Activated CD8-positive, alpha-beta memory T cell treated with anti-CD3 and anti-CD28 coated beads, Interleukin-2, amount 50 U/mL, for 1 hour (primary cell): ENCODE results near the gene COX15.
"Not testable (repeated sequence)": the region's sequence is repeated elsewhere in the genome, so short reads cannot be mapped to it uniquely, and the experiment has no call there.

Experiments
- DNase-seq: peaks from one replicate; pipeline ENCODE4 v3.0.0-alpha.2; 2020; ENCODE audit errors: extremely low read depth

The COX15 gene

GRCh38 chr10:99732033-99732842, at the start of gene COX15, which contains the start of gene CUTC:
Gene COX15, minus strand, starts transcription at chr10:99732127. Its CDS starts 78 bp downstream, at chr10:99732049.
Gene CUTC, plus strand, starts transcription at chr10:99732234. Its CDS starts 115 bp downstream, at chr10:99732349.
- peak; percentile 83 for DNase-seq

DNA sequence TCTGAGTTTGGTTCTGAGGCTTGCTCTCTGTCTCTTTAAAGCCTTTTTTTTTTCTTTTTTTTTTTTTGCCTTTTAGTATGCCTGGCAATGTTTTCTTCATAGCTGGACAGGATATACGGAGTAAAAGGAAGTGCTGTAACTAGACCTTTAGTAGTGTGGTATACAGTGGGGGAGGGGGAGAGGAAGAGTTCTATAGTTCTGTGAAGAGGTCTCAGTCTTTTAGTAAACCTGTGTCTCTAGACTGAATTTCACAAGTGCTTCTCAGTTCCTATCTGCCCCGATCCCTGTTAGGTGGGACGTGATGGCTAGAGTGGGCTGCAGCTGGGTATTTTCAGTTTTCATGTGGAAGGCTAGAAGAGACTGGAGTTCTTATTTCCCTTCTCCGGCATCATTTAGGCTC, 47.4 kb upstream of the COX15 start:
- no peak for DNase-seq

- no peak for DNase-seq
These were observed 46.2 kb upstream of the COX15 start for GRCh38 chr10:99777918-99778714.

DNA sequence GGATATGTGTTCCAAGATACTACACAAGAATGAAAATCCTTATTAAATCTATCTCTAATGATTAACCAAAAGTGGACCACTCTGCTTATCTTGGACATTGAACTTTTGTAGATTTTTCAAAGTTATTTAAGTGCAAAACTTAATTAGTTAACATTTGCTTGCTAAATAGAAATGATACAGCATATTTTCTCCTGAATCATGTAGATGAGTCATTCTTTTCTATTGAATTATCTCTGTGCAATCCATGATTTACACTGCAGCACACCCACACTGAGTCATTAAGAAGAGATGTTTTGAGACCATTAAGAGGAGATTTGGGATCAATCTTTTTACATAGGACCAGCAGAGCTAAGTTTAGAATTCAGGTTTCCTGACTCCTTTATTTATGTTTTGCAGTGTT, 43.9 kb upstream of the COX15 start:
- no peak for DNase-seq

DNA sequence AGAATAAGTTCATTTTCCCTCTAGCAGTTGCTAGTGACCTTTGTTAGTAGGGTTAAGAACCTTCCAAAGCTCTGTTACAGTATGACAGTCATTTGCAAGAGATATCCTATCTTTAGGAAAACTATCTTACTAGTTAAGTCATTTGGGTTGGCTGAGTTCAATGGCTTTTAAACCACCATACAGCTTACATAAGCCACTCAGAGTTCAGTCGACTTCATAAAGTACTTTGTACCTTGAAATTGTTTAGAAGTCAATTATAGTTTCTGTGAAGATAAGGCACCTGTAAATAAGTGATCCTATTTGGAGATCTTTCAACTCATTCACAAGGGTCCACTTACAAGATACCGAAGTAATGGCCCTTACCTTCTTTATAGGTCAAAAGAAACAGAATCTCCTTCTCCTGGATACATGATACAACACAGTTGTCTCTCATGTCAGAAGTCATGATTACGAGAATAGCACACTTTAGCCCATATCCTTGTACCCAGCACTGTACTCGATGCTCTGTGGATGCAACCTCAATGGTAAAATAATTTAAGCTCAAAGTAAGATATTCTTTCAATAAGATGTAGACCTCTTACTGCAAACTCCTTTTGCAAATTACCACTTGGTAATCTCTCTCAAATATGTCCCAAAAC, 38.6 kb upstream of the COX15 start:
- no peak for DNase-seq

GRCh38 chr10:99769706-99770105, 37.8 kb upstream of the COX15 start:
- DNase-seq = no peak

DNA sequence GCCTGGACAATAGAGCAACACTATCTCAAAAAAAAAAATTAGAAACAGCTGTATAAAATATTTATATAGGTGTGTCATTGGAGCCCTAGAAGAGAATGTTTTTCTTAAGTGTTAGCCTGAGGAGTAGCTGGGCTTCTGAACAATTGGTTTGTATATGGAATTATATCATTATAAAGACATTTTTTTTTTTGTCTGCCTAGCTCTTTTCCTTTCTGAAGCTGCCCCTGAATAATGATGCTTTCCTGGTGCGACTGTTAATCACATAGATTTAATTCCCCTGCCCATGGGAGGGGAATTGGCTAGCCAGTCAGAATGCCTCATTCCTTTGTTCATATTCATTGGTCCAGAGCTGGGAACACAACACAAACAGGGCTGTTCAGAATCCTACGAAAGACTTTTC, 36.6 kb upstream of the COX15 start:
- no peak for DNase-seq

- no peak for DNase-seq
These were observed 36.0 kb upstream of the COX15 start for GRCh38 chr10:99767901-99768300.

GRCh38 chr10:99766302-99766681, 34.4 kb upstream of the COX15 start:
- no peak for DNase-seq

GRCh38 chr10:99765672-99766301, 33.9 kb upstream of the COX15 start:
- DNase-seq = no peak

DNA sequence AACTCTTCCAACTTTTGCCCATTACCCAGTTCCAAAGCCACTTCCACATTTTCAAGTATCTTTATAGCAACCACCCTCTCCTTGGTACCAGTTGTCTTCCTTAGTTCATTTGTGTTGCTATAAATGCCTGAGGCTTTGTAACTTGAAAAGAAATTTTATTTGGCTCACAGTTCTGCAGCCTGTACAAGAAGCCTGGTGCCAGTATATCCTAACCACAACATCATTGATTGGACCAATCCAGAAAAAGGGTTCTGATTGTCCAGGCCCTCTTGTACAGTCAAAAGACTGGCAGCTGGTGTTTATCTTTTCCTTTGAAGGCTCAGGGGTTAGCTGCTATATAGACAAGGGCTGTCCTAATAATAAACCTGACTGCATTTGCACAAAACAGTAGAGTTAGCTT, 29.4 kb upstream of the COX15 start:
- no peak for DNase-seq

- no peak for DNase-seq
These were observed 28.4 kb upstream of the COX15 start for GRCh38 chr10:99760321-99760720.

- no peak for DNase-seq
These were observed 26.4 kb upstream of the COX15 start for GRCh38 chr10:99758211-99758891.

DNA sequence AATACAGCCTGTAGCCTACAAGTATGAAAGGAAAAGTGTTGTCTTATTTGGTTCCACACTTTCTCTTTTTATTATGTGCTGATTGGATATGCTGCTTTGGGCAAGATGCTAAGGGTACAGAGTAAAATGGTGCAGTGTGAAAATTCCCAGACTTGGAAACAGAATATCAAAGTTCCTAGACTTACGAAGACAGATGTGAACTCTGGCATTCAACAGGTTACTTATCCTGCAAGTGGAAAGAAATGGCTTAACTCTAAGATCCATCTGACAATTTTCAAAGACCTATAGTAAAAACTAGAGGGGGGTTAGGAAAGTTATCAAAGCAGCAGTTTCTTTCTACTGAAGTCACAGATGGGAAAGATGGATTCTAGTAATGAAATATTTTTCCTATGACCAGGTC, 24.2 kb upstream of the COX15 start:
- no peak for DNase-seq

GRCh38 chr10:99754670-99755069, 22.7 kb upstream of the COX15 start:
- no peak for DNase-seq

- no peak for DNase-seq
These were observed 18.7 kb upstream of the COX15 start for GRCh38 chr10:99750641-99751040.

GRCh38 chr10:99748823-99749451, 17.0 kb upstream of the COX15 start:
- no peak for DNase-seq

GRCh38 chr10:99746166-99746565, 14.2 kb upstream of the COX15 start:
- not testable (repeated sequence) for DNase-seq

- DNase-seq = no peak
These were observed 11.9 kb upstream of the COX15 start for GRCh38 chr10:99743841-99744240.

DNA sequence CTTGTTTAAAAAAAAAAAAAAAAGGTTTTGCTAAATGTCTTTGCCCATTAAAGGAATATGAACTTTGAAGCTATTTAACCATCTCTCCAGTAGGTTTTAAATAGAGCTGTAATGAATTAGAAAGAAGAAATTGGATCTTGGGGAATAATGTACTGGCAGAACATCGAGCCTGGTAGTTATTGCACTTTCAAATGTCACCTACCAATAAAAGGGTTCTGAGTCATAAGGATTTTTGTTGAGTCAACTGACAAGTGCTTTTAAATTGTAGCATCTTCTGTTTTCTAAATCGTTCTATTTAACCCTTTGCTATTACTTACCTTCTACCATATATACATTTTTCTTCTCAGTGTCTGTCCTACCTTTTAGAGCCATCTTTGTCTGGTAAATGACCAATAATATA, 10.8 kb upstream of the COX15 start:
- DNase-seq = no peak

GRCh38 chr10:99742254-99742653, 10.3 kb upstream of the COX15 start:
- DNase-seq = no peak
